HepG2 (cell line): ENCODE measurements around the gene MX2.

Experiments used
- CHD4 ChIP-seq: fragments of 200-600 bp; sonication (generic); IDR thresholded peaks from 2 replicates; pipeline ENCODE4 v1.7.0; 2017; ENCODE audit warnings: mild to moderate bottlenecking, low read length, borderline replicate concordance
- KAT7 ChIP-seq: IDR thresholded peaks from 2 replicates; pipeline ENCODE4 v1.6.1; 2018; ENCODE audit warnings: borderline replicate concordance, missing compliant biosample characterization
- POLR2AphosphoS5 ChIP-seq: IDR thresholded peaks from 2 replicates; pipeline ENCODE4 v1.6.1; 2012; ENCODE audit warnings: low read depth, low read length
- ZNF124 ChIP-seq: sonication (generic); formaldehyde crosslinking; IDR thresholded peaks from 2 replicates; pipeline ENCODE4 v1.4.0; 2020; ENCODE audit warnings: missing genetic modification reagents
- ZNF629 ChIP-seq: sonication (generic); formaldehyde crosslinking; conservative IDR thresholded peaks from 2 replicates; pipeline ENCODE4 v1.5.0; 2020; ENCODE audit warnings: missing genetic modification reagents
- ZNF713 ChIP-seq: sonication (generic); formaldehyde crosslinking; IDR thresholded peaks from 2 replicates; pipeline ENCODE4 v1.4.0; 2020; ENCODE audit warnings: mild to moderate bottlenecking, missing genetic modification reagents
- ZNF780A ChIP-seq: sonication (generic); formaldehyde crosslinking; IDR thresholded peaks from 2 replicates; pipeline ENCODE4 v1.8.0; 2022; ENCODE audit warnings: mild to moderate bottlenecking, missing genetic modification reagents, moderate library complexity
- TF ChIP-seq, protein P1 (sequence below): sonication (generic); formaldehyde crosslinking; IDR thresholded peaks from 2 replicates; pipeline ENCODE4 v1.4.0; 2020; ENCODE audit warnings: missing genetic modification reagents
- TF ChIP-seq, protein P2 (sequence below): sonication (generic); formaldehyde crosslinking; IDR thresholded peaks from 2 replicates; pipeline ENCODE4 v1.4.0; 2020; ENCODE audit warnings: missing genetic modification reagents
- TF ChIP-seq, protein P3 (sequence below): sonication (generic); formaldehyde crosslinking; IDR thresholded peaks from 2 replicates; pipeline ENCODE4 v1.9.0; 2021; ENCODE audit warnings: missing genetic modification reagents, borderline replicate concordance

DNA sequence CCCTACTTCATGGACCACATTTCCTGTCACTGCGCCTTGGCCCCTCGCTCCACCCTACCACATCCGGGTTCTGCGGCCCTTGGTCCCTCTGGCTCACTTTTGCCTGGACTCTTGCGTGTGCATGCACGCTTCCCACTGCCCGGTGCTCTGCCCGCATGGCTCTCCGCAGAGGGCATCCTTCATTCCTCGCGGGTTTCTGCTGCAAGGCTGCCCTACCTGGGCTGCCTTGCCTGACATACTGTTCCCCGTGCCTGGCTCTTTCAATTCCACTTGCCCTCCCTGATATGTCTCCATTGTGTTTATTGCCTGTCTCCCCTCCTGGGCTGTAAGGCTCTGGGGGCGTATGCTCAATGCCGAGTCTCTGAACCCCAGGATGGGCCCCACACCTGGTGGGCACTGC lies 26.4 kb downstream of the MX2 start:
- TF ChIP-seq CHD4: no peak
- TF ChIP-seq, protein P1, sequence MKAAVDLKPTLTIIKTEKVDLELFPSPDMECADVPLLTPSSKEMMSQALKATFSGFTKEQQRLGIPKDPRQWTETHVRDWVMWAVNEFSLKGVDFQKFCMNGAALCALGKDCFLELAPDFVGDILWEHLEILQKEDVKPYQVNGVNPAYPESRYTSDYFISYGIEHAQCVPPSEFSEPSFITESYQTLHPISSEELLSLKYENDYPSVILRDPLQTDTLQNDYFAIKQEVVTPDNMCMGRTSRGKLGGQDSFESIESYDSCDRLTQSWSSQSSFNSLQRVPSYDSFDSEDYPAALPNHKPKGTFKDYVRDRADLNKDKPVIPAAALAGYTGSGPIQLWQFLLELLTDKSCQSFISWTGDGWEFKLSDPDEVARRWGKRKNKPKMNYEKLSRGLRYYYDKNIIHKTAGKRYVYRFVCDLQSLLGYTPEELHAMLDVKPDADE (CRISPR knock-in tag): no peak
- no peak for TF ChIP-seq KAT7
- TF ChIP-seq, protein P2, sequence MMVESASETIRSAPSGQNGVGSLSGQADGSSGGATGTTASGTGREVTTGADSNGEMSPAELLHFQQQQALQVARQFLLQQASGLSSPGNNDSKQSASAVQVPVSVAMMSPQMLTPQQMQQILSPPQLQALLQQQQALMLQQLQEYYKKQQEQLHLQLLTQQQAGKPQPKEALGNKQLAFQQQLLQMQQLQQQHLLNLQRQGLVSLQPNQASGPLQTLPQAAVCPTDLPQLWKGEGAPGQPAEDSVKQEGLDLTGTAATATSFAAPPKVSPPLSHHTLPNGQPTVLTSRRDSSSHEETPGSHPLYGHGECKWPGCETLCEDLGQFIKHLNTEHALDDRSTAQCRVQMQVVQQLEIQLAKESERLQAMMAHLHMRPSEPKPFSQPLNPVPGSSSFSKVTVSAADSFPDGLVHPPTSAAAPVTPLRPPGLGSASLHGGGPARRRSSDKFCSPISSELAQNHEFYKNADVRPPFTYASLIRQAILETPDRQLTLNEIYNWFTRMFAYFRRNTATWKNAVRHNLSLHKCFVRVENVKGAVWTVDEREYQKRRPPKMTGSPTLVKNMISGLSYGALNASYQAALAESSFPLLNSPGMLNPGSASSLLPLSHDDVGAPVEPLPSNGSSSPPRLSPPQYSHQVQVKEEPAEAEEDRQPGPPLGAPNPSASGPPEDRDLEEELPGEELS (CRISPR knock-in tag): no peak
- TF ChIP-seq ZNF713 (CRISPR knock-in tag): no peak
- no peak for TF ChIP-seq ZNF629 (CRISPR knock-in tag)
- TF ChIP-seq, protein P3, sequence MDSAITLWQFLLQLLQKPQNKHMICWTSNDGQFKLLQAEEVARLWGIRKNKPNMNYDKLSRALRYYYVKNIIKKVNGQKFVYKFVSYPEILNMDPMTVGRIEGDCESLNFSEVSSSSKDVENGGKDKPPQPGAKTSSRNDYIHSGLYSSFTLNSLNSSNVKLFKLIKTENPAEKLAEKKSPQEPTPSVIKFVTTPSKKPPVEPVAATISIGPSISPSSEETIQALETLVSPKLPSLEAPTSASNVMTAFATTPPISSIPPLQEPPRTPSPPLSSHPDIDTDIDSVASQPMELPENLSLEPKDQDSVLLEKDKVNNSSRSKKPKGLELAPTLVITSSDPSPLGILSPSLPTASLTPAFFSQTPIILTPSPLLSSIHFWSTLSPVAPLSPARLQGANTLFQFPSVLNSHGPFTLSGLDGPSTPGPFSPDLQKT (CRISPR knock-in tag): no peak
- TF ChIP-seq ZNF124 (CRISPR knock-in tag): no peak
- TF ChIP-seq ZNF780A (CRISPR knock-in tag): no peak
- TF ChIP-seq POLR2AphosphoS5: no peak
